CD4-positive, alpha-beta T cell treated with Interleukin-12 subunit alpha and Interleukin-12 subunit beta, for 1 hour (primary cell): Measurements from ENCODE around the gene MKS1.

ENCODE experiments used
- DNase-seq: peaks from one replicate; pipeline ENCODE4 v3.0.0-alpha.2; 2020

MKS1 gene

GRCh38 chr17:58156839-58157803 is 61.9 kb downstream of the MKS1 start:
- DNase-seq, result peak; percentile 73
